ENCODE results near the gene EEPD1.

- TF ChIP-seq CTCF (IDR thresholded peaks at IDR 0.05; ENCODE audit: borderline replicate concordance, extremely low read depth, low read length, poor library complexity, severe bottlenecking): no peak
- no peak for TF ChIP-seq EZH2 (IDR thresholded peaks at IDR 0.05; ENCODE audit: borderline replicate concordance, low read depth, low read length, severe bottlenecking)
These were observed 153.7 kb downstream of the EEPD1 start for GRCh38 chr7:36306722-36307121.

Data from DND-41 (cell line).